Upper lobe of right lung (tissue), 1 donor: Measurements from ENCODE around the gene RNASE13. TPM values are rescaled to one million over a fixed set of nuclear protein-coding genes. Genes with fewer than 3 reads are reported as not detected.

Experiments
- ATAC-seq: fragments of 200-7000 bp; cut with Tn5 transposase; one replicate; pipeline ENCODE4 v1.9.1; 2020; ENCODE audit warnings: mild to moderate bottlenecking, moderate library complexity
- DNase-seq: peaks from one replicate; pipeline ENCODE4 v3.0.0-alpha.2; 2020
- H3K27ac ChIP-seq: fragments of 200-600 bp; one replicate; pipeline ENCODE4 v1.8.0; 2022
- H3K27me3 ChIP-seq: fragments of 200-600 bp; one replicate; pipeline ENCODE4 v1.8.0; 2022; ENCODE audit warnings: mild to moderate bottlenecking
- H3K36me3 ChIP-seq: fragments of 200-600 bp; one replicate; pipeline ENCODE4 v1.8.0; 2022
- H3K4me1 ChIP-seq: fragments of 200-600 bp; one replicate; pipeline ENCODE4 v1.8.0; 2022
- H3K4me3 ChIP-seq: fragments of 200-600 bp; one replicate; pipeline ENCODE4 v1.8.0; 2022; ENCODE audit warnings: mild to moderate bottlenecking
- H3K9me3 ChIP-seq: fragments of 200-600 bp; one replicate; pipeline ENCODE4 v1.8.0; 2022
- CTCF ChIP-seq: fragments of 200-600 bp; IDR thresholded peaks from one replicate; pipeline ENCODE4 v1.8.0; 2022; ENCODE audit warnings: antibody characterized with exemption
- intact Hi-C: fragments of 100-400 bp; cut with DNase I; formaldehyde crosslinking; loops from one replicate; pipeline ENCODE4 v1.11.0; 2022
- total RNA-seq: library from RNA; stranded (reverse); fragmentation: NEBNext Ultra II Directional; extraction: Animal tissue kit (Norgen Biotek cat#: 25700); gene quantifications from one replicate; pipeline ENCODE4 v1.2.1, GENCODE V29; 2021
- donor health status: DM: no; HTN: yes; CAD: no; lungs with severe emphysema.

Gene RNASE13
- total RNA-seq, 1 donor from 2014 or later, result not detected

GRCh38 chr14:21078287-21078686 lies 43.7 kb upstream of the RNASE13 start:
- no peak for TF ChIP-seq CTCF
- H3K36me3 ChIP-seq, result peaks cover 66% of the 10 kb centered on the region
- H3K27me3 ChIP-seq, result no peaks in the 10 kb centered on the region
- H3K27ac ChIP-seq, result no peak overlapping the region
- DNase-seq (no peak), ATAC-seq (no peak)
- no peaks in the 10 kb centered on the region for H3K4me1 ChIP-seq
- H3K9me3 ChIP-seq, result no peaks in the 10 kb centered on the region
- intact Hi-C loops, result no loop called here
- no peak overlapping the region for H3K4me3 ChIP-seq

GRCh38 chr14:21077672-21078071 lies 43.1 kb upstream of the RNASE13 start:
- no peak for TF ChIP-seq CTCF
- Histone ChIP-seq H3K36me3 (peaks cover 61% of the 10 kb centered on the region), H3K4me3 (no peak overlapping the region), H3K9me3 (no peaks in the 10 kb centered on the region), H3K27ac (no peak overlapping the region), H3K4me1 (no peaks in the 10 kb centered on the region), H3K27me3 (no peaks in the 10 kb centered on the region)
- no peak for ATAC-seq
- intact Hi-C loops, result no loop called here
- no peak for DNase-seq

GRCh38 chr14:21075719-21076437 lies 41.3 kb upstream of the RNASE13 start:
- no peak for TF ChIP-seq CTCF
- H3K27me3 ChIP-seq, result no peaks in the 10 kb centered on the region
- H3K9me3 ChIP-seq, result no peaks in the 10 kb centered on the region
- no peak overlapping the region for H3K4me3 ChIP-seq
- H3K27ac ChIP-seq, result no peak overlapping the region
- ATAC-seq, result no peak
- H3K36me3 ChIP-seq, result peaks cover 45% of the 10 kb centered on the region
- DNase-seq, result no peak
- intact Hi-C loops, result no loop called here
- H3K4me1 ChIP-seq, result peaks cover 12% of the 10 kb centered on the region

GRCh38 chr14:21074398-21075272 lies 40.0 kb upstream of the RNASE13 start:
- H3K27ac ChIP-seq, result no peak overlapping the region
- no peak for TF ChIP-seq CTCF
- H3K4me1 ChIP-seq, result peaks cover 14% of the 10 kb centered on the region
- no peaks in the 10 kb centered on the region for H3K27me3 ChIP-seq
- intact Hi-C loops, result no loop called here
- no peak overlapping the region for H3K4me3 ChIP-seq
- H3K9me3 ChIP-seq, result no peaks in the 10 kb centered on the region
- ATAC-seq (no peak), DNase-seq (no peak)
- H3K36me3 ChIP-seq, result peaks cover 34% of the 10 kb centered on the region

- intact Hi-C loops, result no loop called here
- H3K27ac ChIP-seq, result no peak overlapping the region
- peaks cover 27% of the 10 kb centered on the region for H3K36me3 ChIP-seq
Observed at GRCh38 chr14:21073921-21074320, 39.3 kb upstream of the RNASE13 start.

More at GRCh38 chr14:21073921-21074320, 39.3 kb upstream of the RNASE13 start:
- H3K4me1 ChIP-seq, result peaks cover 21% of the 10 kb centered on the region
- ATAC-seq, result no peak
- no peak for DNase-seq
- H3K27me3 ChIP-seq, result no peaks in the 10 kb centered on the region
- TF ChIP-seq CTCF, result no peak
- H3K4me3 ChIP-seq, result no peak overlapping the region
- H3K9me3 ChIP-seq, result no peaks in the 10 kb centered on the region
